ENCODE data around the gene LRFN2.

LRFN2 gene

GRCh38 chr6:40543776-40544175, 43.4 kb downstream of the LRFN2 start:
- no peak for DNase-seq (ENCODE audit: low spot score)

DNA sequence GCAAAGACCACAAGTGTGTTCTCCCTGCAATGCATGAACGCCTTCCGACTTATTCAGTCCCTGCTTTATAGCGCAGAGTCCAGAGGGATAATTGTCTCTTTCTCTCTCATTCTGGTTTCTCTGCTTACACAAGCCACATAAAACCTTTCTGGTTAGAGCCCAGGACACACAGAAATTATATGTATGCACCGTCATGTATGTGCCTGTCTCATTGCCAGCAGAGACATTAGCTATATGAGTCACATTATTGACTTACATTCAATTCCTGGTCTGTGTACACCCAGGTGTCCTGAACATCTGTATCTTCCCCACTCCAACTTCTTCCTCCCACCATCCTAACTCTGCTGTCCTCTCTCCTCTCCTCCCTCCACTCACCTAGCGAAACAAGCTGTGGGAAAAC, 44.0 kb downstream of the LRFN2 start:
- no peak for DNase-seq (ENCODE audit: low spot score)

- DNase-seq (ENCODE audit: low spot score) = no peak
These were observed 44.9 kb downstream of the LRFN2 start for GRCh38 chr6:40542175-40542764.

- no peak for DNase-seq (ENCODE audit: low spot score)
These were observed 45.5 kb downstream of the LRFN2 start for GRCh38 chr6:40541556-40542174.

- no peak for DNase-seq (ENCODE audit: low spot score)
These were observed 46.4 kb downstream of the LRFN2 start for GRCh38 chr6:40540790-40541189.

- DNase-seq (ENCODE audit: low spot score) = no peak
These were observed 47.3 kb downstream of the LRFN2 start for GRCh38 chr6:40539853-40540252.

DNA sequence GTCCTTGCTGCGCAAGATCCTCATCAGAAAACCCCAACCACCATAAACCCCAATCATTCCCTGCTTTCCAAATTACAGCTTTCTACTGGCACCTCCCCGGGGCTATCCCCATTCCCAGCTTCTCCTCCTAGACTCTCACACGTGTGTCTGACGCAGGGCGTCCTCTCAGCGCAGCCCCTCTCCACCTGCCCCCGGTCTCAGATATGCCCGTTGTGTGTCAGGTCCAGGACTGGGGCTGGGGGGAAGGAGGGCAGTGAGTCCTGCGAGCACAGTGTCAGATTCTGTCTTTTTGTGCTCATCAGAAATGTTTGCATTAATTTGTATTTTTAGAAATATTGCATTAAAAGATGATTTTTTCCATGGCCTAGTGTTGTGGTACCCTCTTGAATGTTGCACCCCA, 48.6 kb downstream of the LRFN2 start:
- DNase-seq (ENCODE audit: low spot score) = no peak

DNA sequence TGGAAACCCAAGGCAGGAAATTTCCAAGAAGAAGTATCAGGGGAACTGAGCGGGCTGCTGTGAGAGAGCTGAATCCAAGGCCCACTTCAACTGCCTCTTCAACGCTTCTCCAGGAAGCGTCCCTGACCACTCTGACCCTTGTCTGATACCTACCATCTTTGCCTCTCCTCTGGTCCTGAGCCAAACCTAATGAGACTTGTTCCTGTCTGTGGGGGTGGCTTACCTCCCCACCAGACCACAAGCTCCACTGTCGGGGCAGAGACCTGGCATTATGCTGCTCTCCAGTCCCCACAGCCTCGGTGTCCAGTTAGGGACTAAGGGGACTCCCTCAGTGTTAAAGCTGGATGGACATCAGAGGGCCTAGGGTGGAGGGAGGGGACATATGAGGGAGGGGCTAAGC, 49.7 kb downstream of the LRFN2 start:
- DNase-seq (ENCODE audit: low spot score) = no peak

DNA sequence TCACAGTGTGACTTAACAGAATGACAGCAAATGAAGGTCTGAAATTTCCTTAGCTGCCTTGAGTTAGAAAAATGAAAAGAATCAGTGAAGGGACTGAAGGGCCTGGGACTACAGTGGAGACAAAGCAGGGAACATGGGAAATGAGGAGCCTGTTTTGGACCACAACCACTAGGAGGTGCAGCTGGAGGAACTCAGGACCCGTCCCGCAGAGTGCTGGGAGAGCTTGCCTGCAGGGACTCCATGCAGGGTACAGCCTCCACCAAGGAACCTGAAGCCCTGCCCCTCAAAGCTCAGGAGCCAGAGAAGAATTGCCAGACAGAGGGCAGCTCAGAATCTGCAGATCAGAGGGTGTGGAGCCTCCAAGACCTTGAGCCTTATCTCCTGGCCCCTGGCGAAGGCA, 50.7 kb downstream of the LRFN2 start:
- DNase-seq (ENCODE audit: low spot score) = no peak

DNA sequence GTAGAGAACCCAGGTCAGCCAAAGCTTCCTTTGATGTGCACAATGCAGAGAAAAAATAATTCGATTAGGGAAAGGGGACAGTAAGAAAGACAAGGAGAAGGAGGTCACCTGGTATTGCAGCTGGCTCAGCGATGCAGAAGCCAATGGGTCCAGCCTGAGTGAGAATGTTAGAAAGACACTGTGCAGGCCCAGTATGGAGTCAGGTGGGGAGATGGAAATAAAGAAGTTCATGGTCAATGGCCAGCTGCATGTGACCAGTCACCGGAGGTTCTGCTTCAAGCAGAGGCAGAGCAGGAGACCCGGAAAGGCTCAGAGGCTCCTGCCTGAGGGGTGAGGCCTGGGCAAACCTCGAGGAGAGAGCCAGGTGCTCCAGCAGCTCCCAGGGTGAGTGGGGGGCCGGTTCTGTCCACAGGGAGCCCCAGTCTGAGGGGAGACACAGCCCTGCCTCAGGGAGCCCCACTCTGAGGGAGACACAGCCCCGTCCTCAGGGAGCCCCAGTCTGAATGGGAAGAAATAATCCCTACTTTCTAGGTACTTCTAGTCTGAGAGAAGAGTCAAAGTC, 51.3 kb downstream of the LRFN2 start:
- DNase-seq (ENCODE audit: low spot score) = no peak

- no peak for DNase-seq (ENCODE audit: low spot score)
These were observed 51.9 kb downstream of the LRFN2 start for GRCh38 chr6:40535110-40535818.

DNA sequence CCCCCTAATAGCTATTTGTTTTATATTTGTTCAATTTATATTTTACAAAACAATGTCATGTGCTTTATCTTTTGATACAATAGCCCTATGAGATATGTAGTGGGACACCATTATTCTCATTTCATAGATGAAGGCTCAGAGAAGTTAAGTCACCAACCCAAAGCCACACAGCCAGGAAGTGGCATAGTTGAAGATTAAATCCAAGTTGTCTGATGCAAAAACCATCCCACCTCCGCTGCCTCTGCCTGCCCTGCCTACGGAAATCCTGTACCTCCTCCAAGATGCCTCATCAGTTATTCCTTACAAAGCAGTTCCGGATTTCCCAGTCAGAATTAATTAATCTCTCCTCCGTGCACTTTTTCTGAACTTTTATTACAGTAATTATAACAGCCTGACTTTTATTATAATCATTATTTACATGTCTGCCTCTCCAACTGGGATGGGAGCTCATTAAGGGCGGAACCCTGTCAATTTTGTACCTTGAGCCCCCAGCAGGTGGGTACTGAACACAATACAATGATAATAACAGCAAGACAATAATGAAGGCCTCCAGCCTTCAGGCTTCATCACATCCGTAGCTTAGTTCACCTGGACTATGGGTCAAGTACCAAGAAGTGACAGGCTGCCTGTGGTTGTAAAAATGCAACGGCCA, 54.7 kb downstream of the LRFN2 start:
- DNase-seq (ENCODE audit: low spot score) = no peak

GRCh38 chr6:40529919-40530318, 57.2 kb downstream of the LRFN2 start:
- no peak for DNase-seq (ENCODE audit: low spot score)

DNA sequence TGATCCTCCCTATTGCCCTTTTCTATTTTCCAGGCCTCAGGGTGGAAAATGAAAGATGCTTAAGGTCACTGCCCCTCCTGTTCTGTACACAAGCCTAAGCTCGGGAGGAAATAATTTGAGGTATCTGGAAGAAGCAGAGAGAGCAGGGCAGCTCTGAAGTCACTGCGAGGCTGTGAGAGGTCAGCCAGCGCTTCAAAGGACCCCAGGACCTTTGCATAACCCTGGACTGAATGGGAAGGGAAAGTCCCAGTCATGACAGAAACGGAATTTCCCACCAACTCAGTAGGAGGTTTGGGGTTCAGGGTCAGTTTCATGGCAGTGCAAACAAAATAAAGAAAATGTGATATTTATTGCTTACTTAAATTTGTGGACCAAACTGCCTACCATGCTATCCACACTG, 58.1 kb downstream of the LRFN2 start:
- DNase-seq (ENCODE audit: low spot score) = no peak

DNA sequence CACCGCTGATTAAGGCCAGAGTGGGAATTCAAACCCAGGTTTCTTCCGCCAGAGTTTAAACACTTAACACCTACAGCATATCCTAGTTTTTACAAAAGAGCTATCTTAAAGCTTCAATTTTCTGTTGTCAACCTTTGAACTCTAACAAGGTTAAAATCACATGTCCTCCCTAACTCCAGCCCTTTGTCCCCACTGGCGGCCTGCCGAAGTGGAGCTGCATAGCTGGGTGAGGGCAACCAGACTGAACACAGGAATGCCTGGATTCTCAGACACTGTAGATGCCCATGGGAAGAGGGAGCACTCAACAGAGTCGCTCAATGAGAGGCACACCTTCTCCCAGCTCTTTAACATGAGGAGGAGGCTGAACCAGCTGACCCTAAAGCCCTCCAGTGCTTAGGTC, 59.1 kb downstream of the LRFN2 start:
- DNase-seq (ENCODE audit: low spot score) = no peak

DNA sequence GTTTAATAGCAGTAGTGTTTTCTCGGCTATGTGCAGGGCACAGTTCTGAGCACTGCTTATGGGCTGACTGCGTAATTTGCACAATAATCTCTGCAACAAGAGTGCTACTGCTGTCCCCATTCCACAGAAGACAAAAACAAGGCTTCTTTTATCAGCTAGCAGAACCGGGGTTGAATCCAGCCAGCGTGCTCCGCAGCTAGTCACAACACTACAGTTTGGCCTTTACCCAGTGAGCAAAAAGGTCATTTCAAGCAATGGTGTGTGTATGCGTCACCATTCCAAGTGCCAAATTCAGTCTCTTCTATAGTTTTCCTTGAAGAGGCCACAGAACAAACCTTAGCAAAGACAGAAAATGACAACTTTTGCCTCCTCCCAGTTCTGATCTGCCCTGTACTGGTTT, 61.1 kb downstream of the LRFN2 start:
- DNase-seq (ENCODE audit: low spot score) = no peak

DNA sequence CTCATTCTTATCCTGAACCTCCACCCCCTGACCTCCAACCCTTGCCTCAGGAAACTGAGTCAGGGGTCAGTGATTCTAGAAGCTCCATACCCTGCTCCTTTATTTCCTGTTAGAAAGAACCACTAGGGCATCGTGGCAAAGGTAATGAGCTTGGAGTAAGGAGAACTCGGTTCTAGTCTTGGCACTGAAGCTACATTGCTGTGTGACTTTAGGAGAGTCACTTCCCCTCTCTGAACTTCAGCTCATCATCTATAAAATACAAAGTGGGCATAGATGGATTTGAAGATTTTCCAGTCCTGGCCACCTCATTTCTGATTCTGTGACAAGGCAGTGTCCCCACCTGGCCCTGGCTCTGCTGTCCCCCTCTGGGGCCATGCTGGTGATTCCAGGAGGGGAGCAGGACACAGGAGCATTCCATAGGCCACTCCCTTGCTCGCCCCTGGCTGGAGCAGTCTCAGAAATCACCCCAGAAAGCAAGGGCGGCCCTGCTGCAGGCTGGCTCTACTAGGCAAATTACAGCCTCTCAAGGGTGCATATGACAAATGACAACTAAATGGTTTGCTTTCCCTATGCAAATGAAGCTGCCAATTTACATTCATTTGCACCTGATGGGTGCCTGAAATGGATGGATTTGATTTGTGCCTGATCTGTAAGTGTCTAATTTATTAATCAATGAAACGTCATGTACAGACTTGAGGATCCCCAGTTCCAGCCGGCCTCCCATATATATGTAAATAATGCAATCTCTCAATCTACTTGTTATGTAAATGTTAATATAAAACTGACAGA, 62.2 kb downstream of the LRFN2 start:
- no peak for DNase-seq (ENCODE audit: low spot score)

DNA sequence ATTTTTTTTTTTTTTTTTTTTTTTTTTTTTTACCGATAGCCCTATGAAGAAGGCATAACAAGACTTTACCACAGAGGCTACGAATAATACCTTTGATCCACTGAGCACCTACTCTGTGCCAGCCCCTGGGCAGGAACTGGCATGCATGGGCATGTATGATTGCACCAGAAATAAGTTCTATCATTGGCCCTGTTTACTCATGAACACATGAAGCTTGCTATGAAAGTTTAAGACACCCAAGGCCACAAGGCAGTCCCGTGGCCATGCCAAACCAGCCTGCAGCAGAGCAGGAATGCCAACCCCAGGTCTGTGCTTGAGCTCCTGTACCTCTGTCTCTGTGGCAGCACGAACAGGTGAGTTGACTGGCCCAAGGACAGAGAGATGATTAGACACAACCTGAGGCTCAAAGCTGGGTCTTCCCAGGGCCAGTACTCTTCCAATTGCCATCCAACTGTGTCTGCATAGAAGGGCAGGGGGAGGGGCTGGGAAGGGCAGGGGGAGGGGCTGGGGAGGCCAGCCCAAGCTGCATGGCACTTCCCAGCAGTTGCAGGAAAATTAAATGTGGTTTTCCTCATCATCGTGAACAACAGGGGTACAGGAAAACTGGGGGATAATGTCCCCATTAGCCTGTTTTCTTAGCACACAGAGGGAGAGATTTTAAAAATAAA, 63.5 kb downstream of the LRFN2 start:
- no peak for DNase-seq (ENCODE audit: low spot score)

GRCh38 chr6:40521496-40521895, 65.7 kb downstream of the LRFN2 start:
- DNase-seq (ENCODE audit: low spot score) = no peak

GRCh38 chr6:40520678-40521077, 66.5 kb downstream of the LRFN2 start:
- DNase-seq (ENCODE audit: low spot score) = no peak

- DNase-seq (ENCODE audit: low spot score) = no peak
These were observed 67.1 kb downstream of the LRFN2 start for GRCh38 chr6:40520084-40520483.
